ENCODE results near the gene DPYSL5.
A peak's percentile ranks its signal among the peaks of the same experiment; 100 is the strongest.

Gene DPYSL5

GRCh38 chr2:26846334-26847306, 1.3 kb upstream of the DPYSL5 start:
- peak; percentile 80 to 92 (median 86) for DNase-seq

GRCh38 chr2:26847307-26847654, 651 bp upstream of the DPYSL5 start:
- peak in 1 of 4 experiments; percentile 15 for DNase-seq

GRCh38 chr2:26848336-26849055, 564 bp downstream of the DPYSL5 start:
- peak in 2 of 4 experiments; percentile 17 to 34 for DNase-seq

GRCh38 chr2:26849056-26849999, 1.4 kb downstream of the DPYSL5 start:
- DNase-seq, result peak in 1 of 4 experiments; percentile 4

- DNase-seq, result no peak
Measured at GRCh38 chr2:26850000-26850431, 2.1 kb downstream of the DPYSL5 start.

- no peak for DNase-seq
Measured at GRCh38 chr2:26850505-26850904, 2.6 kb downstream of the DPYSL5 start.

GRCh38 chr2:26852405-26853306, 4.7 kb downstream of the DPYSL5 start:
- DNase-seq, result no peak

- no peak for DNase-seq
Measured at GRCh38 chr2:26853751-26854150, 5.8 kb downstream of the DPYSL5 start.

- DNase-seq, result no peak
Measured at GRCh38 chr2:26854283-26854827, 6.4 kb downstream of the DPYSL5 start.

- no peak for DNase-seq
Measured at GRCh38 chr2:26855466-26855865, 7.5 kb downstream of the DPYSL5 start.

- no peak for DNase-seq
Measured at GRCh38 chr2:26859622-26860021, 11.7 kb downstream of the DPYSL5 start.

- no peak for DNase-seq
Measured at GRCh38 chr2:26860211-26860850, 12.4 kb downstream of the DPYSL5 start.

- DNase-seq, result no peak
Measured at GRCh38 chr2:26861610-26862224, 13.8 kb downstream of the DPYSL5 start.

- DNase-seq, result no peak
Measured at GRCh38 chr2:26864226-26864625, 16.3 kb downstream of the DPYSL5 start.

- DNase-seq, result no peak
Measured at GRCh38 chr2:26864646-26865045, 16.7 kb downstream of the DPYSL5 start.

GRCh38 chr2:26870585-26871095, 22.7 kb downstream of the DPYSL5 start:
- no peak for DNase-seq

GRCh38 chr2:26873286-26873983, 25.5 kb downstream of the DPYSL5 start:
- DNase-seq, result no peak

- DNase-seq, result no peak
Measured at GRCh38 chr2:26874514-26874913, 26.6 kb downstream of the DPYSL5 start.

- peak; percentile 44 to 73 (median 64) for DNase-seq
Measured at GRCh38 chr2:26875065-26875634, 27.2 kb downstream of the DPYSL5 start.

Data from suppressor macrophage (primary cell).